Measurements from ENCODE around the gene MIB2.

The MIB2 gene

DNA sequence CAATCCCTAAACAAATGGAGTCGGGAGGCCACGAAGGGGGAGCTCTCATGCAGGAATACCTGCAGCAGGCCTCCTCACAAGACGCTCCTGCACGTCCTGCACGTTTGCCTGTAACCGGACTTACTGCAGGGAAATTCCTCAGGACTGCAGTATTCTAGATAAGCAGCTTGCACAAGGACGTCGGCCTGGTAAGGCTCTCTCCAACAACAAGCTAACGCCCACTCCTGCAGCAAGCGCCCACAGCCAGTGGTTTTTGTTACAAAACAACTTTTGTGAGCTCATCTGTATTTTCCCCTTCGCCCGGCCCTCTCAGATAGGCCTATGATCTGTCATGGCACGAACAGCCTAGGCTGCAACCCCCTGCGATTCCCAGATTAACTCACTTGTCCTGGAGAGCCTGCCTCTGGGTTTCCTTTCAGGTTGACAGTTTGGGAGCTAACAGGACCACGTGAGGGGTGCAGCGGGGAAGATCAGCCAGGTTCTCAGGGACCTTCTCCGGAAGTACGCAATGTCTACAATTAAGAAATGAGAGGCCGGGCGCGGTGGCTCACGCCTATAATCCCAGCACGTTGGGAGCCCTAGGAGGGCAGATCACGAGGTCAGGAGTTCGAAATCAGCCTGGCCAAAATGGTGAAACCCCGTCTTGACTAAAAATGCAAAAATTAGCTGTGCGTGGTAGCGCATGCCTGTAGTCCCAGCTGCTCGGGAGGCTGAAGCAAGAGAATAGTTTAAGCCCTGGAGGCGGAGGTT lies 921 bp upstream of the MIB2 start:
- DNase-seq = peak; percentile 63
- ATAC-seq = peak; percentile 6

DNA sequence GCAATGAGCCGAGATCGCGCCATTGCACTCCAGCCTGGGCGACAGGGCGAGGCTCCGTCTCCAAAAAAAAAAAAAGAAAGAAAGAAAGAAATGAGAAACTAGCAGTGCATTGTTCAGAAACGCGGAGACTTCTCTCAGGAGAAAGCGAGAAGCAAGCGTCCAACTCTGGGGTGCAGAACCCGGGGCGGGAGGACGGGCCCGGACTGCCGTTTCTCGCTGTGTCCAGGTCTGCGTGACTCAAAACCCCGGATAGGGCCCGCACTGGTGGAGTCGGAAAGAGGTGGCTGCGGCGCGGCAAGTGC lies 395 bp upstream of the MIB2 start:
- ATAC-seq = no peak
- no peak for DNase-seq

- ATAC-seq (peak; percentile 5), DNase-seq (peak; percentile 59)
These were observed 918 bp downstream of the MIB2 start for GRCh38 chr1:1616045-1616790.

- DNase-seq (no peak), ATAC-seq (no peak)
These were observed 1.5 kb downstream of the MIB2 start for GRCh38 chr1:1616838-1617237.

- no peak for DNase-seq
- ATAC-seq = no peak
These were observed 2.2 kb downstream of the MIB2 start for GRCh38 chr1:1617516-1617915.

- DNase-seq (peak; percentile 3), ATAC-seq (no peak)
These were observed 2.6 kb downstream of the MIB2 start for GRCh38 chr1:1617925-1618324.

DNA sequence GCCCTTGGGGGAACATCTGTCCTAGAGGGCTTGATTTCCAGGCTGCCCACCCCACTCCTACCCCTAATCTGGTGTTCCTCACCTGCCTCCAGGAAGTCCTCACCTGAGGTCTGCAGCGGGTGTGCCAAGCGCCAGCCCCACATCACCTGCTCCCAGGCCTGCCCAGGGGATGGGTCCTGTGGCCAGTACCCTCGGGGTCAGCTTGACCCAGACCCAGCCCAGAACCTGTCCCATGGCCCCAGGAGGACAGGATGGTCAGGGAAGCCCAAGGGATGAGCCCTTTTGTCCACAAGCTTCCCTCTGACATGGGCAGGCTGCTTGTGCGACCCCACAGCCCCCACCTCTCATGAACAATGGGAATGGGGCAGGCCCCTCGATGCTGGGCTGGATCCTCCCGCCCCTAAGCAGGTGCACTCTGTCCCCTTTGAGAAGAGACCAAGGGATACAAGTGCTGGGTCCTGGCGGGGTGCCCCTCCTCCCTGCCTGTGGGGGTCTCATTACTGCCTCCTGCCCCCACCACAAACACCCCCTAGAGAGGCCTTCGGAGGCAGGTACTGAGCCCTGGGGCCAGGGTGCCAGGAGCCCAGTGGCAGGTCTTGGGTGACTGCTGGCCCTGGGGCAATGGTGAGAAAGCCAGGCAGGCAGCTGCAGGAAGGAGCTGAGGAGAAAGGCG lies 3.2 kb downstream of the MIB2 start:
- DNase-seq (peak; percentile 3), ATAC-seq (no peak)

GRCh38 chr1:1619917-1620361 lies 4.6 kb downstream of the MIB2 start:
- DNase-seq (peak; percentile 26), ATAC-seq (no peak)

GRCh38 chr1:1620433-1621139 lies 5.3 kb downstream of the MIB2 start:
- no peak for ATAC-seq

DNA sequence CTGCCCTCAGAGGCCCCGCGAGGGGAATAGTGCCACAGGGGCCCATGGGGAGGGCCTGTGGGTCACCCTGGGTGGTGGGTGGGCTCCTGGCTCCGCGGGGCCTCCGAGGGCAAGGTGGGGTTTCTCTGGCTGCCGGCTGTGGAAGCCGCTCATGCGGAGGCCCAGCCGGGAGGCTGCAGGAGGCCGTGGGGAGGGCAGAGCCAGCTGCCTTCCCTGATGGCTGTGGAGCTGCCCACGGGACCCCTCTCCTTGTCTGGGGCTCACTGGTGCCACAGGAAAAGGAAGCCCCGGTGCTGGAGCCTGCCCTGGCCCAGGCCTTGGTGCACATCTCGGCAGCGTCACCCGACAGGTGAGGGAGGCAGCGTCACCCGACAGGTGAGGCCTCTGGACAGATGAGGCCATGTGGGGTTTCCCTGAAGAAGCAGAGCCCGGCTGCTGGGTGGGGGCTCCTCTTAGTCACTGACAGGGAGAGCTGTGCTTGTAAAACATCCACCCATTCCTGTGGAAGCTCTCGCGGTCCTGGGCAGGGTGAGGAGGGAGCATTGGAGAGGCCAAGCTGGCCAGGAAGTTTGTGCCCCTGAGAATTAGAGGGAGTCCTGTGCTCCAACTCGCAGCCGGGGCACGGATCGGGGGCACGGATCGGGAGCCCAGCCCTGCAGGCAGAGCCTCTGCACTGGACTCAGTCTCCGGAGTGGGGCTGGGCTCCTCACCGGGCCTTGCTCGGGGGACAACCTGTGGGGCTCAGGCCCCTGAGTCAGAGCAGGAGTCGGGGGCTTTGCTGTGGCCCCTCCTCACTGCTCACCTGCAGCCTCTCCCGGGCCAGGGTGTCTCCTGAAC lies 6.1 kb downstream of the MIB2 start:
- ATAC-seq (no peak), DNase-seq (peak; percentile 4)

More at GRCh38 chr1:1620433-1621139, 5.3 kb downstream of the MIB2 start:
- peak; percentile 4 for DNase-seq

- ATAC-seq = no peak
- no peak for DNase-seq
These were observed 6.9 kb downstream of the MIB2 start for GRCh38 chr1:1622010-1622787.

GRCh38 chr1:1622788-1623094 lies 7.4 kb downstream of the MIB2 start:
- no peak for DNase-seq
- ATAC-seq = no peak

- DNase-seq (no peak), ATAC-seq (no peak)
These were observed 7.9 kb downstream of the MIB2 start for GRCh38 chr1:1623181-1623630.

DNA sequence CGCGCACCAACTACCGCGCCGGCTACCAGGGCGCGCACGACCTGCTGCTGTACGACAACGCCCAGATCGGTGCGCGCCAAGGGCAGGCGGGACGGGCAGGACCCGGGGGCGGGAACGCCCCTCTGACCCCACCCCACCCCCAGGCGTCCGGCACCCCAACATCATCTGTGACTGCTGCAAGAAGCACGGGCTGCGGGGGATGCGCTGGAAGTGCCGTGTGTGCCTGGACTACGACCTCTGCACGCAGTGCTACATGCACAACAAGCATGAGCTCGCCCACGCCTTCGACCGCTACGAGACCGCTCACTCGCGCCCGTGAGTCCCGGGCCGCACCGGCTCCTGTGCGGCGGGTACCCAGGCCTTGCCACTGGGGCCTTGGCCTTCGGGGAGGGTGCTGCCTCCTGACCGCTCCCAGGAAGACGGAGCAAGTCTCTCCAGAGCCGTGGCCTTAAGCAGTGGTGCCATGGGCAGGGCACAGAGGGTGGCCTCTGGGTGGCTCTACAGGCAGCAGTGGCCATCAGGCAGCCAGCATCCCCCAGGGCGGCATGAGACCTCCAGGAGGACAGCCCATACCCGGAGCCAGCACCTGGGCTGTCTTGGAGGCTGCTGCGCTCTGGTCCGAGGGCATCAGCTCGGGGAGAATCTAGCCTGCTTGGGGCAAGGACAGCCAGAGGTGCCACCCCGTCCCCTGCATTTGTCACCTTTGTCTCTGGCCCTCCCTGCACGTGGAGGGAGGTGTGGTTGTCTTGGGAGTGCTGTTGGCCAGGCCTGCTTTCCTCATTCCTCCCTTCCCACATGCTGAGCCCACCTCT lies 8.5 kb downstream of the MIB2 start:
- DNase-seq (no peak), ATAC-seq (no peak)

- DNase-seq (no peak), ATAC-seq (no peak)
These were observed 9.4 kb downstream of the MIB2 start for GRCh38 chr1:1624443-1625403.

- ATAC-seq = no peak
- no peak for DNase-seq
These were observed 10.1 kb downstream of the MIB2 start for GRCh38 chr1:1625404-1625775.

DNA sequence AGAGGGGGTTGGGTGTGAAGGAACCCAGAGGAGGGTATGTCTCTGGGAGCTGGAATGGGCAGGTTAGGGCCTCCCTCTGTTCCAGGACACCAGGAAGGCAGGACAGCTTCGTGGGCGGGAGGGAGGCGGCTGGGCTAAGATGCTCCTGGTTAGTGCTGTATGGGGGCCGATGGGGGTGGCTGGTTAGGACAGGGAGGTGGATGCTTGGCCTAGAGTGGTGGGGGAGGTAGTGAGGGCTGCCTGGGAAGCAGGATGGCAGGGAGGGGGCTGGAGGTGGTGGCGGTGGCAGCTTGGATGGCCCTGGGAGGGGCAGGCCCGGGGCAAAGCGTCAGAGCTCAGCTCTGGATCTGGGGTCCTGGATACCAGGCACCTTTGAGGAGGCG lies 10.5 kb downstream of the MIB2 start:
- ATAC-seq (no peak), DNase-seq (no peak)

DNA sequence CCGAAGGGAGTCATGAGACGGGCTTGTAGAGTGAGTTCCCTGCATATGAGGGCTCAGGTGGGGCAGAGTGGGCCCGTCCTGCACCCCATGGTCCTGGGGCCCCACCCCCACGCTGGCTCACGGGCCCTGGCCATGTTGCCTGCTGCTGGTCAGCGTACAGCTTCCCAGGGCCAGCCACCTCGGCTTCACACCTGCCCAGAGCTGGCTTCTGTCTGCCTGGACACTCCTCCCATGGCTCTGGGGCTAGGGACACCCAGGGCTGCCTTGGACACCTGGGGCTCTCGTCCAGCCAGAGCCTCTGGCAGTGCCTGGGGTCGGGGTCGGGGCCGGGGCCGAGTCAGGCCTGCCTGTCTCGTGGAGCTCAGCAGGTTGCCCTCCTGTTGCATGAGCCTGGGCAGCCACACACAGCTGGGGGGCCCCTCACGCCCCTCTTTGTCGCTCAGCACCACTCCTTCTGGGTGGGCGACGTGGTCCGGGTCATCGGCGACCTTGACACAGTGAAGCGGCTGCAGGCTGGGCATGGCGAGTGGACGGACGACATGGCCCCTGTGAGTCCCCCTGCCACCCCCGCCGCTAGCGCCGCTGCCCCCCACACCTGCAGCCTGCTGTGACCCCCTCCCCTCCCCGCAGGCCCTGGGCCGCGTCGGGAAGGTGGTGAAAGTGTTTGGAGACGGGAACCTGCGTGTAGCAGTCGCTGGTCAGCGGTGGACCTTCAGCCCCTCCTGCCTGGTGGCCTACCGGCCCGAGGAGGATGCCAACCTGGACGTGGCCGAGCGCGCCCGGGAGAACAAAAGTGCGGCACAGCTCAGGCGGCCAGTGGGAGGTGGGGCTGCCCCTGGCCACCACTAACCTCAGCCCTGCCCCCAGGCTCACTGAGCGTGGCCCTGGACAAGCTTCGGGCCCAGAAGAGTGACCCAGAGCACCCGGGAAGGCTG lies 11.2 kb downstream of the MIB2 start:
- DNase-seq (no peak), ATAC-seq (no peak)
